Mesenchymal stem cell (in vitro differentiated cells and primary cell): Measurements from ENCODE around the gene AOPEP.

Experiments
- DNase-seq: peaks from one replicate; pipeline ENCODE4 v3.0.0-alpha.2; 2013
- H2AFZ ChIP-seq: one replicate; pipeline ENCODE4 v1.6.1; 2013; ENCODE audit warnings: low read depth, mild to moderate bottlenecking, control low read depth, inconsistent platforms, low read length, moderate library complexity
- H2AK5ac ChIP-seq: 2 replicates; pipeline ENCODE4 v1.6.1; 2013; ENCODE audit warnings: low read length, moderate library complexity, mild to moderate bottlenecking, inconsistent platforms; ENCODE audit not compliant: severe bottlenecking
- H2BK120ac ChIP-seq: one replicate; pipeline ENCODE4 v1.6.1; 2013; ENCODE audit warnings: low read depth, mild to moderate bottlenecking, inconsistent platforms, low read length, moderate library complexity
- H2BK12ac ChIP-seq, 2 experiments: one replicate each; pipeline ENCODE4 v1.6.1; 2013; ENCODE audit warnings: inconsistent platforms in 2 of 2, low read length in 2 of 2, mild to moderate bottlenecking in 2 of 2, moderate library complexity in 2 of 2, control low read depth in 1 of 2
- H2BK15ac ChIP-seq: one replicate; pipeline ENCODE4 v1.6.1; 2013; ENCODE audit warnings: mild to moderate bottlenecking, low read depth, inconsistent platforms; ENCODE audit not compliant: poor library complexity, severe bottlenecking
- H2BK5ac ChIP-seq: 2 replicates; pipeline ENCODE4 v1.6.1; 2013; ENCODE audit warnings: low read depth, mild to moderate bottlenecking, low read length, control low read depth, inconsistent platforms; ENCODE audit not compliant: poor library complexity, severe bottlenecking
- H3K14ac ChIP-seq, 2 experiments: one replicate each; pipeline ENCODE4 v1.6.1; 2013; ENCODE audit warnings: inconsistent platforms in 2 of 2, low read length in 2 of 2, control low read depth in 1 of 2, mild to moderate bottlenecking in 1 of 2, moderate library complexity in 1 of 2
- H3K18ac ChIP-seq, 2 experiments: one replicate each; pipeline ENCODE4 v1.6.1; 2013; ENCODE audit warnings: inconsistent platforms in 2 of 2, low read length in 2 of 2, control low read depth in 1 of 2, low read depth in 1 of 2, mild to moderate bottlenecking in 1 of 2
- H3K23ac ChIP-seq, 2 experiments: one replicate each; pipeline ENCODE4 v1.6.1; 2013; ENCODE audit warnings: inconsistent platforms in 2 of 2, low read length in 2 of 2, mild to moderate bottlenecking in 2 of 2, moderate library complexity in 2 of 2, control low read depth in 1 of 2
- H3K27ac ChIP-seq: 2 replicates; pipeline ENCODE4 v1.5.1; 2013; ENCODE audit warnings: mild to moderate bottlenecking, moderate library complexity, low read length, control low read depth, inconsistent platforms; ENCODE audit not compliant: poor library complexity, severe bottlenecking
- H3K27me3 ChIP-seq, 2 experiments: 2 replicates each; pipeline versions ENCODE4 v1.6.1 to v1.7.0; 2013; ENCODE audit warnings: low read length in 2 of 2, mild to moderate bottlenecking in 2 of 2, moderate library complexity in 2 of 2, control low read depth in 1 of 2, inconsistent platforms in 1 of 2; ENCODE audit not compliant: control insufficient read depth in 1 of 2, insufficient read depth in 1 of 2
- H3K36me3 ChIP-seq, 2 experiments: 2 replicates each; pipeline versions ENCODE4 v1.6.1 to v1.7.0; 2013; ENCODE audit warnings: low read length in 2 of 2, control low read depth in 1 of 2, inconsistent platforms in 1 of 2, low read depth in 1 of 2, mild to moderate bottlenecking in 1 of 2; ENCODE audit not compliant: insufficient read depth in 2 of 2, control insufficient read depth in 1 of 2
- H3K4ac ChIP-seq, 2 experiments: one replicate each; pipeline ENCODE4 v1.6.1; 2013; ENCODE audit warnings: inconsistent platforms in 2 of 2, low read length in 2 of 2, mild to moderate bottlenecking in 2 of 2, moderate library complexity in 2 of 2, control low read depth in 1 of 2, low read depth in 1 of 2
- H3K4me1 ChIP-seq: 2 replicates; pipeline ENCODE4 v1.6.1; 2013; ENCODE audit warnings: low read depth, low read length, control low read depth; ENCODE audit not compliant: control insufficient read depth, insufficient read depth
- H3K4me2 ChIP-seq: 2 replicates; pipeline ENCODE4 v1.6.1; 2013; ENCODE audit warnings: low read length, mild to moderate bottlenecking, inconsistent platforms; ENCODE audit not compliant: poor library complexity, severe bottlenecking
- H3K4me3 ChIP-seq, 2 experiments: 2 replicates each; pipeline versions ENCODE4 v1.5.1 to v1.7.0; 2013; ENCODE audit warnings: low read length in 2 of 2, mild to moderate bottlenecking in 2 of 2, control low read depth in 1 of 2, low read depth in 1 of 2; ENCODE audit not compliant: insufficient read depth in 1 of 2
- H3K79me1 ChIP-seq: replicated peaks from 2 replicates; pipeline ENCODE4 v1.6.1; 2013; ENCODE audit warnings: mild to moderate bottlenecking, control low read depth, low read length, inconsistent platforms; ENCODE audit not compliant: poor library complexity, severe bottlenecking
- H3K9ac ChIP-seq: 2 replicates; pipeline ENCODE4 v1.7.0; 2013; ENCODE audit warnings: mild to moderate bottlenecking, low read length, moderate library complexity
- H3K9me3 ChIP-seq: 2 replicates; pipeline ENCODE4 v1.7.0; 2013; ENCODE audit warnings: mild to moderate bottlenecking, low read length; ENCODE audit not compliant: control insufficient read depth
- H4K8ac ChIP-seq: one replicate; pipeline ENCODE4 v1.6.1; 2013; ENCODE audit warnings: inconsistent platforms, mild to moderate bottlenecking, low read length, moderate library complexity
- H4K91ac ChIP-seq: one replicate; pipeline ENCODE4 v1.6.1; 2013; ENCODE audit warnings: mild to moderate bottlenecking, low read length, inconsistent platforms
- WGBS: methylation state at CpG from one replicate; pipeline ENCODE4 v1.1.7; 2013; ENCODE audit warnings: mixed read lengths; 5-methylcytosine and 5-hydroxymethylcytosine counted together

AOPEP gene

DNA sequence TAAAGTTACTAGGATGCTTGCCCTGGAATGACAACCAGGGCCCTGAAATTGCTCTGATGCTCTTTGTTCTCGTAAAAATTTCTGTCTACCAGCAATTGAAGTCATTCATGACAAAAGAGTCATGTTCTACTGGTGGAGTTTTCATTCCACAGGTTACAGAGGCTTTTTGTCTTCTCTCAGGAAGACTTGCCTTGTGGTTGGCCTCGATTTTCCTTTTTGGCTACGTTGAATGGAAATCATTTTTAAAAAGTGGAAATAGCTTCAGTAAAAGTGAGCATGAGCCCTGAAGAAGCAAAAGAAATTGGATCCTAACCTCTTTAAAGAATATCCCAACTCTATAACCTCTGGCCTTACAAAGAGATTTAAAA, 255.2 kb downstream of the AOPEP start:
- H2BK15ac ChIP-seq: no peak overlapping the region
- no peak overlapping the region for H3K23ac ChIP-seq
- H3K4me1 ChIP-seq: no peaks in the 10 kb centered on the region
- H4K91ac ChIP-seq: no peak overlapping the region
- peaks cover 6 to 24% of the 10 kb centered on the region in 2 experiments for H3K36me3 ChIP-seq
- no peak overlapping the region for H3K27ac ChIP-seq
- H4K8ac ChIP-seq: no peak overlapping the region
- no peak overlapping the region for H2BK12ac ChIP-seq
- H3K4me3 ChIP-seq: no peak overlapping the region
- no peak overlapping the region for H2AFZ ChIP-seq
- H2BK120ac ChIP-seq: no peak overlapping the region
- 100% methylated on average over 2 of the region's 3 CpGs for WGBS
- H3K79me1 ChIP-seq: peaks cover 2% of the 10 kb centered on the region
- H3K9ac ChIP-seq: no peak overlapping the region
- H3K14ac ChIP-seq: no peak overlapping the region
- H3K27me3 ChIP-seq: no peaks in the 10 kb centered on the region
- no peak for DNase-seq
- H3K9me3 ChIP-seq: no peaks in the 10 kb centered on the region
- H2AK5ac ChIP-seq: no peak overlapping the region
- no peak overlapping the region for H3K18ac ChIP-seq
- H2BK5ac ChIP-seq: no peak overlapping the region
- no peak overlapping the region for H3K4me2 ChIP-seq
- H3K4ac ChIP-seq: no peak overlapping the region

DNA sequence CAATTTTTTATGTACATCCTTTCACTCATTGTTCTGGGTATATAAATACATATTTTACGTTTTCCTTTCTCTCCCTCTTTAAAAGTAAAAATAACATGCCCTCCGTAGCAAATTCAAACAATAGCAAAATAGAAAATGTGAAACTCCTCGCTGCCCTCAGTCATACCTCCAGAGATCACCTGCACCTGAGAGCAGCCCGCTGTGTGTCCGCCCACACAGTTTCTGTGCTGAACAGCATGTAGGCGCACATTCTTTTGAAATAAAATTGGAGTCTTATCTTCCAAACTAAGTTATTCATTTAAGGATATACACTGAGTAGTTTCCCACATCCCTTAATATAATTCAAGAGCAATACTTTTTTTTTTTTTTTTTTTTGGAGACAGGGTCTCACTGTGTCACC, 255.7 kb downstream of the AOPEP start:
- H2BK15ac ChIP-seq: no peak overlapping the region
- no peak overlapping the region for H2BK5ac ChIP-seq
- no peak overlapping the region for H4K91ac ChIP-seq
- DNase-seq: no peak
- H3K79me1 ChIP-seq: peaks cover 2% of the 10 kb centered on the region
- H2BK120ac ChIP-seq: no peak overlapping the region
- no peak overlapping the region for H3K27ac ChIP-seq
- no peak overlapping the region for H3K9ac ChIP-seq
- peaks cover 6 to 22% of the 10 kb centered on the region in 2 experiments for H3K36me3 ChIP-seq
- H3K23ac ChIP-seq: no peak overlapping the region
- H2BK12ac ChIP-seq: no peak overlapping the region
- no peak overlapping the region for H2AK5ac ChIP-seq
- no peak overlapping the region for H3K18ac ChIP-seq
- H3K4me1 ChIP-seq: no peaks in the 10 kb centered on the region
- H4K8ac ChIP-seq: no peak overlapping the region
- H2AFZ ChIP-seq: no peak overlapping the region
- H3K9me3 ChIP-seq: no peaks in the 10 kb centered on the region
- H3K14ac ChIP-seq: no peak overlapping the region
- H3K4me3 ChIP-seq: no peak overlapping the region
- no peak overlapping the region for H3K4me2 ChIP-seq
- no peak overlapping the region for H3K4ac ChIP-seq
- H3K27me3 ChIP-seq: no peaks in the 10 kb centered on the region
- WGBS: 93% methylated on average over 4 of the region's 6 CpGs

DNA sequence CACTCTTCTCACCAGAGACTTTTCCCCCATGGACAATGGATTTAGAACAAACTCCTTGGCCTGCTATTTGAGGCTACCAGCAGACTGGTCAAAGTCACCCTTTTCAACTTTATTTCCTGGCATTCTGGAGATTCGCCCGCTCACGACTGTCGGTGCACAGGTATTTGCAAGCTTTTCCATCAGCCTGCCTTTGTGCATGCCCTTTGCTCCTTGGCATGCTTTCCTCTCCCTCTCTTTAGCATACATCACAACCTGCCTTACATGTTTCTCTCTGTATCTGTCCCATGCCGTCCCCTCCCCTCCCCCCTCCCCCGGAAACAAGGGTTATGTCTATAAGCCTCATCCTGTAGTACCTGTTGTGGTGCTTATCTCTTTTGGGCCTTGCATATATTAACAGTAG, 257.1 kb downstream of the AOPEP start:
- no peaks in the 10 kb centered on the region for H3K79me1 ChIP-seq
- H2BK5ac ChIP-seq: no peak overlapping the region
- H2BK120ac ChIP-seq: no peak overlapping the region
- no peak overlapping the region for H3K14ac ChIP-seq
- H3K23ac ChIP-seq: no peak overlapping the region
- no peak overlapping the region for H3K4me3 ChIP-seq
- no peak overlapping the region for H3K18ac ChIP-seq
- no peak overlapping the region for H2BK15ac ChIP-seq
- H3K27me3 ChIP-seq: no peaks in the 10 kb centered on the region
- 95% methylated on average over 4 of the region's 6 CpGs for whole genome bisulfite sequencing
- peaks cover 9 to 18% of the 10 kb centered on the region in 2 experiments for H3K36me3 ChIP-seq
- no peak overlapping the region for H2AFZ ChIP-seq
- H4K8ac ChIP-seq: no peak overlapping the region
- DNase-seq: no peak
- no peak overlapping the region for H4K91ac ChIP-seq
- H3K9ac ChIP-seq: no peak overlapping the region
- no peak overlapping the region for H3K4ac ChIP-seq
- no peak overlapping the region for H2BK12ac ChIP-seq
- H3K27ac ChIP-seq: no peak overlapping the region
- H3K9me3 ChIP-seq: no peaks in the 10 kb centered on the region
- no peak overlapping the region for H3K4me2 ChIP-seq
- no peaks in the 10 kb centered on the region for H3K4me1 ChIP-seq
- no peak overlapping the region for H2AK5ac ChIP-seq

DNA sequence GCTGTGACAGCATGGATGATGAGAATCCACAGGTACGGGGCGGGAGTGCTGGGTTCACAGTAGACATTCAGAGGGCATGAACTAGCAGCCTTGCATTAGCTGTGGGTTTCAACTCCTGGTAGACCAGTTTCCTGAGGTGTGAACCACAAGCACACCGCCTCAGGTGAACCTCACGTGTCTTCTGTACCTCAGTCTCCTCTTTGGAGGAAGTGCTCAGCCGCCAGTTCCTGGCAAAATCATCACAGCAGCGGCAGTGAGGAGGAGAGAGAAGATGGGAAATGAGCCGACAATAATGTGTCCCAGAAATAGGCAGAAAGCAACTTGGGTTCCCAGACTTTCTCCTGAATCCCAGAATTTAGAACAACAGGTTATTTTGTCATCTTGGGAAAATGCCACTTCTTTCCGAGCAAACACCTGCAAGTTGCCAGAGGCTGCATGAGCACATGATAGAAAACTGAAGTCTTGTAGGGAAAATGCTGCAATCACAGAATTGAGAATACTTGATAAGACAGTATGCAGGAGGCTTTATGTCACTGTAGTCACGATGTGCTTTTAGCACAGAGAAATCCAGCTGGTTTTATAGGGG, 258.5 kb downstream of the AOPEP start:
- Histone ChIP-seq H4K91ac (no peak overlapping the region), H4K8ac (no peak overlapping the region), H3K36me3 (peaks cover 6 to 19% of the 10 kb centered on the region in 2 experiments), H3K4me3 (no peak overlapping the region), H2AK5ac (no peak overlapping the region), H3K79me1 (no peaks in the 10 kb centered on the region), H3K4me1 (no peaks in the 10 kb centered on the region), H3K4me2 (no peak overlapping the region), H3K27ac (no peak overlapping the region), H2BK15ac (no peak overlapping the region), H3K18ac (no peak overlapping the region), H2BK5ac (no peak overlapping the region), H3K9ac (no peak overlapping the region), H3K27me3 (no peaks in the 10 kb centered on the region), H3K9me3 (no peaks in the 10 kb centered on the region), H2AFZ (no peak overlapping the region), H3K23ac (no peak overlapping the region), H2BK12ac (no peak overlapping the region), H3K4ac (no peak overlapping the region), H3K14ac (no peak overlapping the region), H2BK120ac (no peak overlapping the region)
- no peak for DNase-seq
- WGBS: 99% methylated on average over 8 of the region's 9 CpGs
